Liver (tissue), 3 donors: ENCODE results near the gene GCH1.

ENCODE experiments used
- EGR1 ChIP-seq, 2 donors: IDR thresholded peaks; 2 replicates each; pipeline ENCODE4 v1.6.1; 2016 to 2018; ENCODE audit warnings: antibody characterized with exemption in 2 of 2, low read depth in 2 of 2
- FOXA1 ChIP-seq: IDR thresholded peaks from 2 replicates; pipeline ENCODE4 v1.6.1; 2016; ENCODE audit warnings: antibody characterized with exemption
- GABPA ChIP-seq, 2 donors: IDR thresholded peaks in 1 of 2; conservative IDR thresholded peaks in 1 of 2; 2 replicates each; pipeline ENCODE4 v1.6.1; 2016; ENCODE audit warnings: antibody characterized with exemption in 2 of 2, mild to moderate bottlenecking in 1 of 2, moderate library complexity in 1 of 2
- JUND ChIP-seq, 2 donors: IDR thresholded peaks; 2 replicates each; pipeline ENCODE4 v1.6.1; 2016; ENCODE audit warnings: antibody characterized with exemption in 2 of 2
- MAX ChIP-seq: IDR thresholded peaks from 2 replicates; pipeline ENCODE4 v1.6.1; 2016; ENCODE audit warnings: antibody characterized with exemption
- NR2F2 ChIP-seq: IDR thresholded peaks from 2 replicates; pipeline ENCODE4 v1.6.1; 2016; ENCODE audit warnings: antibody characterized with exemption
- RAD21 ChIP-seq, 2 donors: IDR thresholded peaks; 2 replicates each; pipeline ENCODE4 v1.6.1; 2016; ENCODE audit warnings: antibody characterized with exemption in 2 of 2, mild to moderate bottlenecking in 2 of 2
- TAF1 ChIP-seq: conservative IDR thresholded peaks from 2 replicates; pipeline ENCODE4 v1.6.1; 2016; ENCODE audit warnings: antibody characterized with exemption, mild to moderate bottlenecking
- YY1 ChIP-seq: IDR thresholded peaks from 2 replicates; pipeline ENCODE4 v1.6.1; 2016; ENCODE audit warnings: antibody characterized with exemption, mild to moderate bottlenecking
- ZBTB33 ChIP-seq: IDR thresholded peaks from 2 replicates; pipeline ENCODE4 v1.6.1; 2016; ENCODE audit warnings: antibody characterized with exemption
- TF ChIP-seq, protein P1 (sequence below): fragments of 150-350 bp; IDR thresholded peaks from 2 replicates; pipeline ENCODE4 v1.5.1; 2017; ENCODE audit warnings: improper control_type of control experiment, low read depth, low read length; ENCODE audit not compliant: missing input control
- TF ChIP-seq, protein P2 (sequence below): IDR thresholded peaks from 2 replicates; pipeline ENCODE4 v1.6.1; 2016; ENCODE audit warnings: antibody characterized with exemption, mild to moderate bottlenecking
- TF ChIP-seq, protein P3 (sequence below): IDR thresholded peaks from 2 replicates; pipeline ENCODE4 v1.6.1; 2016; ENCODE audit warnings: antibody characterized with exemption
- donor health status: healthy.
- donor health status: healthy.

- no peak for TF ChIP-seq GABPA (IDR thresholded peaks at IDR 0.05 in 1 of 2, conservative IDR thresholded peaks at IDR 0.05 in 1 of 2)
- TF ChIP-seq, protein P1, sequence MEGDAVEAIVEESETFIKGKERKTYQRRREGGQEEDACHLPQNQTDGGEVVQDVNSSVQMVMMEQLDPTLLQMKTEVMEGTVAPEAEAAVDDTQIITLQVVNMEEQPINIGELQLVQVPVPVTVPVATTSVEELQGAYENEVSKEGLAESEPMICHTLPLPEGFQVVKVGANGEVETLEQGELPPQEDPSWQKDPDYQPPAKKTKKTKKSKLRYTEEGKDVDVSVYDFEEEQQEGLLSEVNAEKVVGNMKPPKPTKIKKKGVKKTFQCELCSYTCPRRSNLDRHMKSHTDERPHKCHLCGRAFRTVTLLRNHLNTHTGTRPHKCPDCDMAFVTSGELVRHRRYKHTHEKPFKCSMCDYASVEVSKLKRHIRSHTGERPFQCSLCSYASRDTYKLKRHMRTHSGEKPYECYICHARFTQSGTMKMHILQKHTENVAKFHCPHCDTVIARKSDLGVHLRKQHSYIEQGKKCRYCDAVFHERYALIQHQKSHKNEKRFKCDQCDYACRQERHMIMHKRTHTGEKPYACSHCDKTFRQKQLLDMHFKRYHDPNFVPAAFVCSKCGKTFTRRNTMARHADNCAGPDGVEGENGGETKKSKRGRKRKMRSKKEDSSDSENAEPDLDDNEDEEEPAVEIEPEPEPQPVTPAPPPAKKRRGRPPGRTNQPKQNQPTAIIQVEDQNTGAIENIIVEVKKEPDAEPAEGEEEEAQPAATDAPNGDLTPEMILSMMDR: no peak
- no peak for TF ChIP-seq FOXA1
- TF ChIP-seq MAX: no peak
- TF ChIP-seq, protein P2, sequence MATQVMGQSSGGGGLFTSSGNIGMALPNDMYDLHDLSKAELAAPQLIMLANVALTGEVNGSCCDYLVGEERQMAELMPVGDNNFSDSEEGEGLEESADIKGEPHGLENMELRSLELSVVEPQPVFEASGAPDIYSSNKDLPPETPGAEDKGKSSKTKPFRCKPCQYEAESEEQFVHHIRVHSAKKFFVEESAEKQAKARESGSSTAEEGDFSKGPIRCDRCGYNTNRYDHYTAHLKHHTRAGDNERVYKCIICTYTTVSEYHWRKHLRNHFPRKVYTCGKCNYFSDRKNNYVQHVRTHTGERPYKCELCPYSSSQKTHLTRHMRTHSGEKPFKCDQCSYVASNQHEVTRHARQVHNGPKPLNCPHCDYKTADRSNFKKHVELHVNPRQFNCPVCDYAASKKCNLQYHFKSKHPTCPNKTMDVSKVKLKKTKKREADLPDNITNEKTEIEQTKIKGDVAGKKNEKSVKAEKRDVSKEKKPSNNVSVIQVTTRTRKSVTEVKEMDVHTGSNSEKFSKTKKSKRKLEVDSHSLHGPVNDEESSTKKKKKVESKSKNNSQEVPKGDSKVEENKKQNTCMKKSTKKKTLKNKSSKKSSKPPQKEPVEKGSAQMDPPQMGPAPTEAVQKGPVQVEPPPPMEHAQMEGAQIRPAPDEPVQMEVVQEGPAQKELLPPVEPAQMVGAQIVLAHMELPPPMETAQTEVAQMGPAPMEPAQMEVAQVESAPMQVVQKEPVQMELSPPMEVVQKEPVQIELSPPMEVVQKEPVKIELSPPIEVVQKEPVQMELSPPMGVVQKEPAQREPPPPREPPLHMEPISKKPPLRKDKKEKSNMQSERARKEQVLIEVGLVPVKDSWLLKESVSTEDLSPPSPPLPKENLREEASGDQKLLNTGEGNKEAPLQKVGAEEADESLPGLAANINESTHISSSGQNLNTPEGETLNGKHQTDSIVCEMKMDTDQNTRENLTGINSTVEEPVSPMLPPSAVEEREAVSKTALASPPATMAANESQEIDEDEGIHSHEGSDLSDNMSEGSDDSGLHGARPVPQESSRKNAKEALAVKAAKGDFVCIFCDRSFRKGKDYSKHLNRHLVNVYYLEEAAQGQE: no peak
- no peak for TF ChIP-seq RAD21 (IDR thresholded peaks at IDR 0.05)
- TF ChIP-seq ZBTB33: no peak
- no peak for TF ChIP-seq JUND (IDR thresholded peaks at IDR 0.05)
- no peak for TF ChIP-seq TAF1
- TF ChIP-seq, protein P3, sequence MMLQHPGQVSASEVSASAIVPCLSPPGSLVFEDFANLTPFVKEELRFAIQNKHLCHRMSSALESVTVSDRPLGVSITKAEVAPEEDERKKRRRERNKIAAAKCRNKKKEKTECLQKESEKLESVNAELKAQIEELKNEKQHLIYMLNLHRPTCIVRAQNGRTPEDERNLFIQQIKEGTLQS: no peak
- TF ChIP-seq NR2F2: no peak
- TF ChIP-seq YY1: no peak
- no peak for TF ChIP-seq EGR1 (IDR thresholded peaks at IDR 0.05; ENCODE audit: low read depth in 2 of 2)
These were observed 72.0 kb downstream of the GCH1 start for GRCh38 chr14:54830650-54831049.
